ENCODE results near the gene NPAS3.
A peak's percentile ranks its signal among the peaks of the same experiment; 100 is the strongest.

The NPAS3 gene

GRCh38 chr14:33652566-33653307 lies 714.1 kb downstream of the NPAS3 start:
- H3K4me2 ChIP-seq = no peak overlapping the region
- H3K27ac ChIP-seq = no peak overlapping the region
- H3K9ac ChIP-seq = no peak overlapping the region
- no peaks in the 10 kb centered on the region for H3K27me3 ChIP-seq
- H3K9me3 ChIP-seq (replicated peaks in 1 of 11) = no peaks in the 10 kb centered on the region
- peaks cover 0 to 8% (median 0%) of the 10 kb centered on the region in 10 experiments; a peak in 5 of 20 replicates for H3K4me1 ChIP-seq
- no peaks in the 10 kb centered on the region for H3K36me3 ChIP-seq
- TF ChIP-seq Cebpa-rat (IDR thresholded peaks at IDR 0.05) = no peak
- no peak overlapping the region for H3K4me3 ChIP-seq
- H4K20me1 ChIP-seq = no peaks in the 10 kb centered on the region

- Histone ChIP-seq H3K36me3 (no peaks in the 10 kb centered on the region), H3K4me3 (no peak overlapping the region), H3K4me1 (peaks cover 0 to 11% (median 0%) of the 10 kb centered on the region in 10 experiments; a peak in 5 of 20 replicates), H3K9me3 (replicated peaks in 1 of 11) (no peaks in the 10 kb centered on the region), H4K20me1 (no peaks in the 10 kb centered on the region), H3K4me2 (no peak overlapping the region), H3K27me3 (no peaks in the 10 kb centered on the region), H3K27ac (no peak overlapping the region), H3K9ac (no peak overlapping the region)
- no peak for TF ChIP-seq Cebpa-rat (IDR thresholded peaks at IDR 0.05)
These were observed 714.6 kb downstream of the NPAS3 start for GRCh38 chr14:33653308-33653695.

GRCh38 chr14:33655421-33655820 lies 716.7 kb downstream of the NPAS3 start:
- Histone ChIP-seq H4K20me1 (no peaks in the 10 kb centered on the region), H3K9ac (no peak overlapping the region), H3K4me3 (no peak overlapping the region), H3K4me2 (no peak overlapping the region), H3K27ac (no peak overlapping the region), H3K36me3 (no peaks in the 10 kb centered on the region), H3K27me3 (no peaks in the 10 kb centered on the region), H3K4me1 (peaks cover 0 to 11% (median 0%) of the 10 kb centered on the region in 10 experiments; a peak in 5 of 20 replicates), H3K9me3 (replicated peaks in 1 of 11) (no peaks in the 10 kb centered on the region)
- TF ChIP-seq Cebpa-rat (IDR thresholded peaks at IDR 0.05) = no peak

GRCh38 chr14:33657476-33657875 lies 718.8 kb downstream of the NPAS3 start:
- TF ChIP-seq Cebpa-rat (IDR thresholded peaks at IDR 0.05) = no peak
- H4K20me1 ChIP-seq = no peaks in the 10 kb centered on the region
- H3K4me1 ChIP-seq = peaks cover 0 to 11% (median 0%) of the 10 kb centered on the region in 10 experiments; a peak in 5 of 20 replicates
- H3K4me3 ChIP-seq = no peak overlapping the region
- no peak overlapping the region for H3K27ac ChIP-seq
- no peaks in the 10 kb centered on the region for H3K27me3 ChIP-seq
- H3K4me2 ChIP-seq = peak overlapping the region in 1 of 11 experiments; percentile 41; a peak in 1 of 22 replicates
- H3K9ac ChIP-seq = no peak overlapping the region
- H3K9me3 ChIP-seq (replicated peaks in 1 of 11) = no peaks in the 10 kb centered on the region
- no peaks in the 10 kb centered on the region for H3K36me3 ChIP-seq

GRCh38 chr14:33660248-33660647 lies 721.6 kb downstream of the NPAS3 start:
- Histone ChIP-seq H3K9me3 (replicated peaks in 1 of 11) (peaks cover 3 to 12% (median 7%) of the 10 kb centered on the region in 11 experiments; a peak in 14 of 22 replicates), H3K36me3 (no peaks in the 10 kb centered on the region), H3K27me3 (no peaks in the 10 kb centered on the region), H3K9ac (no peak overlapping the region), H4K20me1 (no peaks in the 10 kb centered on the region), H3K4me3 (no peak overlapping the region), H3K4me2 (no peak overlapping the region), H3K4me1 (peaks cover 0 to 11% (median 0%) of the 10 kb centered on the region in 10 experiments; a peak in 5 of 20 replicates), H3K27ac (no peak overlapping the region)
- TF ChIP-seq Cebpa-rat (IDR thresholded peaks at IDR 0.05) = no peak

GRCh38 chr14:33661101-33661500 lies 722.4 kb downstream of the NPAS3 start:
- peaks cover 3 to 12% (median 7%) of the 10 kb centered on the region in 11 experiments; a peak in 14 of 22 replicates for H3K9me3 ChIP-seq (replicated peaks in 1 of 11)
- H3K27me3 ChIP-seq = no peaks in the 10 kb centered on the region
- no peak for TF ChIP-seq Cebpa-rat (IDR thresholded peaks at IDR 0.05)
- H4K20me1 ChIP-seq = no peaks in the 10 kb centered on the region
- peaks cover 0 to 11% (median 0%) of the 10 kb centered on the region in 10 experiments; a peak in 5 of 20 replicates for H3K4me1 ChIP-seq
- H3K27ac ChIP-seq = no peak overlapping the region
- no peak overlapping the region for H3K4me2 ChIP-seq
- H3K36me3 ChIP-seq = no peaks in the 10 kb centered on the region
- no peak overlapping the region for H3K4me3 ChIP-seq
- H3K9ac ChIP-seq = no peak overlapping the region

- no peak for TF ChIP-seq Cebpa-rat (IDR thresholded peaks at IDR 0.05)
- H3K4me3 ChIP-seq = no peak overlapping the region
- no peaks in the 10 kb centered on the region for H4K20me1 ChIP-seq
- no peaks in the 10 kb centered on the region for H3K27me3 ChIP-seq
- no peaks in the 10 kb centered on the region for H3K36me3 ChIP-seq
- no peak overlapping the region for H3K9ac ChIP-seq
- no peak overlapping the region for H3K4me2 ChIP-seq
- H3K9me3 ChIP-seq (replicated peaks in 1 of 11) = peaks cover 3 to 12% (median 7%) of the 10 kb centered on the region in 11 experiments; a peak in 14 of 22 replicates
- no peak overlapping the region for H3K27ac ChIP-seq
- no peaks in the 10 kb centered on the region for H3K4me1 ChIP-seq
These were observed 729.4 kb downstream of the NPAS3 start for GRCh38 chr14:33668066-33668465.

GRCh38 chr14:33669111-33669510 lies 730.4 kb downstream of the NPAS3 start:
- H3K9me3 ChIP-seq (replicated peaks in 1 of 11) = peaks cover 0 to 4% (median 2%) of the 10 kb centered on the region in 11 experiments; a peak in 10 of 22 replicates
- no peak for TF ChIP-seq Cebpa-rat (IDR thresholded peaks at IDR 0.05)
- no peak overlapping the region for H3K4me3 ChIP-seq
- H4K20me1 ChIP-seq = no peaks in the 10 kb centered on the region
- no peaks in the 10 kb centered on the region for H3K36me3 ChIP-seq
- H3K4me1 ChIP-seq = no peaks in the 10 kb centered on the region
- H3K27ac ChIP-seq = no peak overlapping the region
- H3K27me3 ChIP-seq = no peaks in the 10 kb centered on the region
- H3K4me2 ChIP-seq = no peak overlapping the region
- no peak overlapping the region for H3K9ac ChIP-seq

GRCh38 chr14:33670235-33670634 lies 731.6 kb downstream of the NPAS3 start:
- no peaks in the 10 kb centered on the region for H4K20me1 ChIP-seq
- H3K4me3 ChIP-seq = no peak overlapping the region

GRCh38 chr14:33671556-33671955 lies 732.9 kb downstream of the NPAS3 start:
- no peaks in the 10 kb centered on the region for H3K27me3 ChIP-seq
- H3K4me3 ChIP-seq = no peak overlapping the region
- H3K9ac ChIP-seq = no peak overlapping the region
- H3K27ac ChIP-seq = no peak overlapping the region
- no peaks in the 10 kb centered on the region for H3K9me3 ChIP-seq (replicated peaks in 1 of 11)
- TF ChIP-seq Cebpa-rat (IDR thresholded peaks at IDR 0.05) = no peak
- no peak overlapping the region for H3K4me2 ChIP-seq
- H4K20me1 ChIP-seq = no peaks in the 10 kb centered on the region
- no peaks in the 10 kb centered on the region for H3K4me1 ChIP-seq
- no peaks in the 10 kb centered on the region for H3K36me3 ChIP-seq

More at GRCh38 chr14:33670235-33670634, 731.6 kb downstream of the NPAS3 start:
- no peak overlapping the region for H3K27ac ChIP-seq
- no peaks in the 10 kb centered on the region for H3K27me3 ChIP-seq
- no peaks in the 10 kb centered on the region for H3K4me1 ChIP-seq
- no peak for TF ChIP-seq Cebpa-rat (IDR thresholded peaks at IDR 0.05)
- no peak overlapping the region for H3K9ac ChIP-seq
- H3K36me3 ChIP-seq = no peaks in the 10 kb centered on the region
- H3K4me2 ChIP-seq = no peak overlapping the region
- H3K9me3 ChIP-seq (replicated peaks in 1 of 11) = no peaks in the 10 kb centered on the region

All from BLaER1 treated with 17β-estradiol and CSF1 and Interleukin-3, amounts not matched to agents 10 nM and 100 nM (cell line).